ENCODE data around the gene BLM. TPM values are rescaled to one million over a fixed set of nuclear protein-coding genes. Genes with fewer than 3 reads are reported as not detected.
A peak's percentile ranks its signal among the peaks of the same experiment; 100 is the strongest.

Gene BLM
- total RNA-seq, 1 experiment from 2014 or later, result 24.6 TPM

DNA sequence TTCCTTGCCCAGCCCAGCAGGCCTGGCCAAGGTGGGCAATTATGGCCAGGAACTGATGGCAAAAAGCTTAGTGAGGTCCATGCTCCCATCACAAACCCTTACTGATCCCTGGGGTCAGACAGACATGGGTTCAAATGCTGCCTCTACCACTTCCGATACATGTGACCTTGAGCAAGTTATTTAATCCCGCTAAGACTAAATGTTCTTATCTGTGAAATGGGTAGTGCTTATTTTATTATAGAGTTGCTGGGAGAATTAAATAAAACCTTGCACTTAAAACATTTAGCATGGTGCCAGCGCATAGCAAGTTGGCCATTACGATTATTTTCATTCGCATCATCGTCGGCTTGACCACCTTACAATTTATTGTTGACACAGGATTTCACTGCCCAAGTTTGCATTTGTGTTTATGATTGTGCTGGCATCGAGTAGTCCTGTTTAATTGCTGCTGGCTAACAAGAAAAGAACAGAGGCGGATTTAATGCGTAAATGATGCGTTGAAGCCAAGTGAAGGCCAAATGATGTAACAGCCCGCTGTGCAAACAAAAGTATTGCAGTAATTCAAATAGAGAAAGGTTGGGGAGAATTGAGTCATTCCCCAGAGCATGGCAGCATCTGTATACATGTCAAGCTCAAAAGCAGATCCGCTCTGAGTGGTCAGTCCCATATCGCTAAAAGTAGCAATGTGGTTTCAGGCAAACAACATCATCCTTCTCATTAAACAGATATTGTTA, 144.0 kb downstream of the BLM start:
- no peak for ATAC-seq
- ChIA-PET POLR2A (interaction anchor here (0.6 to 2.1 kb wide), 2 partner anchors 9 to 154 kb away, joined by 3 to 6 read pairs; no protein-coding TSS in a partner anchor), RAD21 (ENCODE audit: low non-redundant PET in 1 of 2, low total read pairs in 2 of 2, uncharacterized antibody in 2 of 2, unreplicated experiment in 2 of 2) (no interaction called here), CTCF (no interaction called here)
- peak overlapping the region; percentile 62 for H2AFZ ChIP-seq (ENCODE audit: low read depth, low read length, poor library complexity, severe bottlenecking)
- no TSS peak for BruUV-seq (replicated peaks)
- H3K4me2 ChIP-seq (ENCODE audit: low read length), result peak overlapping the region; percentile 41
- no peaks in the 10 kb centered on the region for H4K20me1 ChIP-seq (ENCODE audit: insufficient read depth)
- H3K9me2 ChIP-seq (ENCODE audit: insufficient read depth), result no peaks in the 10 kb centered on the region
- TF ChIP-seq ZFX (IDR thresholded peaks at IDR 0.05), result no peak
- no peak for TF ChIP-seq JUND (IDR thresholded peaks at IDR 0.05)
- no peak for TF ChIP-seq EGR1 (IDR thresholded peaks at IDR 0.05; ENCODE audit: low read depth)
- TF ChIP-seq SIN3A (IDR thresholded peaks at IDR 0.05; ENCODE audit: low read depth), result no peak
- no peak for TF ChIP-seq TCF7L2 (IDR thresholded peaks at IDR 0.05; ENCODE audit: borderline replicate concordance, extremely low read depth, insufficient read depth, insufficient read length)
- no peak for TF ChIP-seq EZH2 (IDR thresholded peaks at IDR 0.05)
- no peak for TF ChIP-seq POLR2AphosphoS5 (IDR thresholded peaks at IDR 0.05; ENCODE audit: low read depth, low read length)
- no peak for TF ChIP-seq EZH2phosphoT487 (IDR thresholded peaks at IDR 0.05; ENCODE audit: borderline replicate concordance)
- TF ChIP-seq RAD21 (IDR thresholded peaks at IDR 0.05; ENCODE audit: low read depth), result no peak
- no peak overlapping the region for H3K27ac ChIP-seq (ENCODE audit: low read depth, low read length)
- DNase-seq (ENCODE audit: low read depth, low spot score), result no peak
- no peak overlapping the region for H3K9ac ChIP-seq (ENCODE audit: low read length)
- no peaks in the 10 kb centered on the region for H3K79me2 ChIP-seq (ENCODE audit: insufficient read depth, low read length)
- intact Hi-C loops (cut with micrococcal nuclease), result loop anchor here (5.0 kb wide), 1 partner anchor 144 kb away; the partner anchor contains the start of gene BLM
- H3K27me3 ChIP-seq (ENCODE audit: insufficient read depth, low read length), result peaks cover 8% of the 10 kb centered on the region; the same call in 1 of the 2 replicates
- no peak overlapping the region for H3K4me3 ChIP-seq (replicated peaks in 1 of 2; ENCODE audit: low read depth in 1 of 2, low read length in 2 of 2)
- no peaks in the 10 kb centered on the region for H3K36me3 ChIP-seq (ENCODE audit: control insufficient read depth in 1 of 2, insufficient read depth in 2 of 2, low read length in 2 of 2)
- H3K4me1 ChIP-seq (ENCODE audit: control insufficient read depth in 1 of 2, insufficient read depth in 2 of 2, low read length in 2 of 2), result peaks cover 20 to 53% of the 10 kb centered on the region in 2 experiments
- no peaks in the 10 kb centered on the region for H3K9me3 ChIP-seq (ENCODE audit: control insufficient read depth in 1 of 2, insufficient read depth in 1 of 2, low read depth in 1 of 2, low read length in 2 of 2)

DNA sequence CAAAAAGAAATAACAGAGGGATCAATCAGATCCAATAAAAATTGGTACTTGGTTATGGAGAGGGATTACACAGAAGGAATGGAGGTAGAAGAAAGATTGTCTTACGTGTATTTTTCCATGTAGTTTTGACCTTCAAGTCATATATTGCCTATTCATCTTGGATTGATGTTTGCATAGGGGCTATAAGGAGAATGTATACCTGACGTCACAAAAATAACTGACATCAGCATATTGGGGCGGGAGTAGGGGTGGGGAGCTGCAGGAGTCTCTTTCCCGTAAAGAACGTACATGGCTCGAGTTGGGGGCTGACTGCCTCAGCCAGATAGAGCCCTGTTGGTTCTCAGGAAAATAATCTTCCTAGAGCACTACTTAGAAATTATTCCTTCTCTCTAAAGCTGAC, 145.3 kb downstream of the BLM start:
- no peaks in the 10 kb centered on the region for H3K9me3 ChIP-seq (ENCODE audit: control insufficient read depth in 1 of 2, insufficient read depth in 1 of 2, low read depth in 1 of 2, low read length in 2 of 2)
- H3K9me2 ChIP-seq (ENCODE audit: insufficient read depth), result no peaks in the 10 kb centered on the region
- H3K4me3 ChIP-seq (replicated peaks in 1 of 2; ENCODE audit: low read depth in 1 of 2, low read length in 2 of 2), result no peak overlapping the region
- H3K27me3 ChIP-seq (ENCODE audit: insufficient read depth, low read length), result peaks cover 7% of the 10 kb centered on the region; the same call in 1 of the 2 replicates
- intact Hi-C loops (cut with micrococcal nuclease), result loop anchor here (5.0 kb wide), 1 partner anchor 145 kb away; the partner anchor contains the start of gene BLM
- ATAC-seq (no peak), DNase-seq (ENCODE audit: low read depth, low spot score) (no peak)
- TF ChIP-seq, protein P1, sequence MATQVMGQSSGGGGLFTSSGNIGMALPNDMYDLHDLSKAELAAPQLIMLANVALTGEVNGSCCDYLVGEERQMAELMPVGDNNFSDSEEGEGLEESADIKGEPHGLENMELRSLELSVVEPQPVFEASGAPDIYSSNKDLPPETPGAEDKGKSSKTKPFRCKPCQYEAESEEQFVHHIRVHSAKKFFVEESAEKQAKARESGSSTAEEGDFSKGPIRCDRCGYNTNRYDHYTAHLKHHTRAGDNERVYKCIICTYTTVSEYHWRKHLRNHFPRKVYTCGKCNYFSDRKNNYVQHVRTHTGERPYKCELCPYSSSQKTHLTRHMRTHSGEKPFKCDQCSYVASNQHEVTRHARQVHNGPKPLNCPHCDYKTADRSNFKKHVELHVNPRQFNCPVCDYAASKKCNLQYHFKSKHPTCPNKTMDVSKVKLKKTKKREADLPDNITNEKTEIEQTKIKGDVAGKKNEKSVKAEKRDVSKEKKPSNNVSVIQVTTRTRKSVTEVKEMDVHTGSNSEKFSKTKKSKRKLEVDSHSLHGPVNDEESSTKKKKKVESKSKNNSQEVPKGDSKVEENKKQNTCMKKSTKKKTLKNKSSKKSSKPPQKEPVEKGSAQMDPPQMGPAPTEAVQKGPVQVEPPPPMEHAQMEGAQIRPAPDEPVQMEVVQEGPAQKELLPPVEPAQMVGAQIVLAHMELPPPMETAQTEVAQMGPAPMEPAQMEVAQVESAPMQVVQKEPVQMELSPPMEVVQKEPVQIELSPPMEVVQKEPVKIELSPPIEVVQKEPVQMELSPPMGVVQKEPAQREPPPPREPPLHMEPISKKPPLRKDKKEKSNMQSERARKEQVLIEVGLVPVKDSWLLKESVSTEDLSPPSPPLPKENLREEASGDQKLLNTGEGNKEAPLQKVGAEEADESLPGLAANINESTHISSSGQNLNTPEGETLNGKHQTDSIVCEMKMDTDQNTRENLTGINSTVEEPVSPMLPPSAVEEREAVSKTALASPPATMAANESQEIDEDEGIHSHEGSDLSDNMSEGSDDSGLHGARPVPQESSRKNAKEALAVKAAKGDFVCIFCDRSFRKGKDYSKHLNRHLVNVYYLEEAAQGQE (IDR thresholded peaks at IDR 0.05; ENCODE audit: low read depth), result no peak
- no peak for TF ChIP-seq ELF1 (IDR thresholded peaks at IDR 0.05; ENCODE audit: borderline replicate concordance, low read depth)
- TF ChIP-seq EZH2 (IDR thresholded peaks at IDR 0.05), result no peak
- no peak for TF ChIP-seq CBX3 (IDR thresholded peaks at IDR 0.05; ENCODE audit: low read depth)
- TF ChIP-seq ZFX (IDR thresholded peaks at IDR 0.05), result no peak
- no peak for TF ChIP-seq YY1 (IDR thresholded peaks at IDR 0.05; ENCODE audit: extremely low read depth, insufficient replicate concordance, low read depth, low read length)
- no peak for TF ChIP-seq JUND (IDR thresholded peaks at IDR 0.05)
- no peak for TF ChIP-seq RAD21 (IDR thresholded peaks at IDR 0.05; ENCODE audit: low read depth)
- no peak for TF ChIP-seq SRF (IDR thresholded peaks at IDR 0.05; ENCODE audit: low read depth)
- no peak for TF ChIP-seq ZNF274 (IDR thresholded peaks at IDR 0.05; ENCODE audit: low read depth, low read length)
- TF ChIP-seq SIN3A (IDR thresholded peaks at IDR 0.05; ENCODE audit: low read depth), result no peak
- no peak for TF ChIP-seq POLR2AphosphoS5 (IDR thresholded peaks at IDR 0.05; ENCODE audit: low read depth, low read length)
- TF ChIP-seq, protein P2, sequence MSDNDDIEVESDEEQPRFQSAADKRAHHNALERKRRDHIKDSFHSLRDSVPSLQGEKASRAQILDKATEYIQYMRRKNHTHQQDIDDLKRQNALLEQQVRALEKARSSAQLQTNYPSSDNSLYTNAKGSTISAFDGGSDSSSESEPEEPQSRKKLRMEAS (IDR thresholded peaks at IDR 0.05), result no peak
- no peak for TF ChIP-seq EGR1 (IDR thresholded peaks at IDR 0.05; ENCODE audit: low read depth)
- H3K27ac ChIP-seq (ENCODE audit: low read depth, low read length), result no peak overlapping the region
- peaks cover 20 to 51% of the 10 kb centered on the region in 2 experiments for H3K4me1 ChIP-seq (ENCODE audit: control insufficient read depth in 1 of 2, insufficient read depth in 2 of 2, low read length in 2 of 2)
- no peaks in the 10 kb centered on the region for H3K79me2 ChIP-seq (ENCODE audit: insufficient read depth, low read length)
- ChIA-PET POLR2A (no interaction called here), RAD21 (ENCODE audit: low non-redundant PET in 1 of 2, low total read pairs in 2 of 2, uncharacterized antibody in 2 of 2, unreplicated experiment in 2 of 2) (no interaction called here), CTCF (no interaction called here)
- H4K20me1 ChIP-seq (ENCODE audit: insufficient read depth), result no peaks in the 10 kb centered on the region
- BruUV-seq (replicated peaks), result no TSS peak
- H2AFZ ChIP-seq (ENCODE audit: low read depth, low read length, poor library complexity, severe bottlenecking), result no peak overlapping the region
- H3K9ac ChIP-seq (ENCODE audit: low read length), result no peak overlapping the region
- no peaks in the 10 kb centered on the region for H3K36me3 ChIP-seq (ENCODE audit: control insufficient read depth in 1 of 2, insufficient read depth in 2 of 2, low read length in 2 of 2)
- H3K4me2 ChIP-seq (ENCODE audit: low read length), result no peak overlapping the region

Data from HCT116 (cell line).